ENCODE results near the gene A4GNT.
"Not testable (repeated sequence)": the region's sequence is repeated elsewhere in the genome, so short reads cannot be mapped to it uniquely, and the experiment has no call there.

Gene A4GNT

DNA sequence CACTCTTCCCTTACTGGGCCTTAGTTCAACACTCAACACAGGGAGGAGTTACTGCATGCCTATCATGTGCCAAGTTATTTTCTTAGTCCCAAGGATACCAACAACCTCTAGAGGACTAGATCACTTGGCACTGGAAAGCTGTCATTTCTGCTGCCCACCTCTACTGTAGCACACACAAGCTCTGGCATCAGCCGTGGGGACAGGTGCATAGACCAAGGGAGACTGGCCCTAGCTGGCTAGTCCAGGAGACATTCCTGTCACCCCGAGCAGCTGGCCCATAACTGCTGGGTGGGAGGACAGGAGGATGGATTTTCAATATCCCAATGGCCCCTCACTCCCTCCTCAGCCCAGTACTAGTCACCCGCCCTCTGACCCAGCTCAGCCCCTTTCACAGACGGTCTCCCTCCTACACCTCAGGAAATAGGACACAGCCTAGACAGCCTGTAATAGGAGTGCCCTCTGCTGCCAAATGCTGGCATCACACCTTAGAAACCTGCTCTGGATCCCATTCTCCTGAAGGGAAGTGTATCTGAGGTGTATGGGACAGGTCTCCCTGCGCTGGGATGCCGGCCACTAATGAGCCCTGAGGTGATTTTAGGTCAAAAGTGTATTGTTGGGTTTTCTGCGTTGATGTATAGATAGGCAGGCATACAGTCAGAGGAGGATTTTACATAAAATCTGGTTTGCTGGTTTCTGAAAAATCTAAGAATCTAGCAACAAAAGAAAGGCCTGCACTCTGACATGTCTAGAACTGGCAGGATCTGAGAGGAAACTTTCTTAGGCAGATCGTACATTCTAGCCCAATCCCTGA is 13.4 kb downstream of the A4GNT start:
- peak; percentile 62 for DNase-seq

DNA sequence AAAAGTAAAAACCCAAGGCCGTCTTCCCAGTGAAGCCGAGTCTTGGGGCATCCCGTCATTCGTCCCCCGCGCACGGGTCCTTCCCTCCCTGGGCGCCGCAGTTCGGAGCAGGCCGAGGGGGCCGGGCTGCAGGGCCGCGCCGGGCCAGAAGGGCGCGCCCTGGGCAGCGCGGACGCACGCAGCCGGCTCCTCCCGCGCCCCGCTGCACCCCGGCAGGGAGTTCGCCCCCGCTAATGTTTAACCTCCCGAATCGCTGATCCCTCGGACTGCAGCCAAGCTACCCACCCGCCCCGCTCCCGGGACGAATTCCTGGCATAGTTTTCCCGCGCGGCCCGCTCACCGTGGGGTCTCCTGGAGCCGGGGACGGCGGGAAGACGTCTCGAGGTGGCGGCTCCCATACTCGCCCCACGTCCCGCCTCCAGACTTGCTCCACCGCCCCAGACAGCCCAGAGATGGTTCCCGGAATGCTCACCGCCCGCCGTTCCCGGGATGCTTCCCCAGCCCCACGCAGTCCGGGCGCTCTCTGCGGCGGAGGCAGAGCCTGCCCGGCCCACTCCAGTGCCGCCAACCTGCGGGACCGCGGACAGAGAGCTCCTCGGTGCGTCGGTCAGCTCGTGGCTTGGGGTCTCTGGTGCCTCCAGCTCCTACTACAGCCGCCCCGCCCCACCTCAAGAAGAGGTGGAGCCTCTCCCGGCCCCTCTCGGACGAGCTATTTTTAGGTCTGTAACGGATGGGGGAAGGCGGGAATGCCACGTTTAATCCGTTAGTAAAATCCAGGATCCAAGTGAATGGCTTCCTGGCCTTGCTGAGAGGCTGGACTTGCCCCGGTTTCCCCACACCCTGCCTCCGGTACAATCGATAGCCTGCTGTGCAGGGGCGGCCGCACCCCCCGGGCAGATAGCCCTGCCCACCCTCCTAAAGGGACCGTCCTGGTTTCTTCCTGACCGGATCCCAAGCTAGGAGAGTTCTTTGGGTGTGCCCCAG is 16.9 kb downstream of the A4GNT start, which contains the start of gene DZIP1L:
Gene DZIP1L, minus strand, starts transcription at position 621 of the 984 bp plus-strand sequence. CDS start 11,637 bp downstream, outside the sequence.
- DNase-seq: peak; percentile 56

DNA sequence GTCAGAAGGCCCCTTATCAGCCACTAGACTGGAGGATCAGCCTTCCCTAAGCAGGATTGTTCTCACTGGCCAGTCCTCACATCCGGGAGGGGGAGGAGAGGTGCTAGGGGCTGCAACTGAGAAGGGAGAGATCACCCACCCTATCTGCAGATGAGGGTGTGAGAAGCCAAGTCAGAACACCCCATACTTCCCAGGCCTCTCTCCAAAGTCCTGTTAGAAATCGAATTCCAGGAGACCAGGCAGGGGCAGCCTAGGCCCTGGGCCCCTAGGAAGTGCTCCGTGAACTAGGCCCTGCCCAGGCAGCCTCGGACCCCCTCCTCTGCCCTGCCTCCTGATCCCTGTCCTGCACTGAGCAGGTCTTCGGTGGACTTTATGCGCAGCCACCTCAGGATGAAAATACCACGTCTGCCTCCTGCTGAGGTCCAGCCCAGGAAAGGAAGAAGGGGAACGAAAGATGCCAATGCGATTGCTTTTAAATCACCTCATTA is 17.7 kb downstream of the A4GNT start:
- no peak for DNase-seq

- no peak for DNase-seq
Measured at GRCh38 chr3:138113326-138113725, 18.9 kb downstream of the A4GNT start.

GRCh38 chr3:138112362-138112761 is 19.8 kb downstream of the A4GNT start:
- no peak for DNase-seq

DNA sequence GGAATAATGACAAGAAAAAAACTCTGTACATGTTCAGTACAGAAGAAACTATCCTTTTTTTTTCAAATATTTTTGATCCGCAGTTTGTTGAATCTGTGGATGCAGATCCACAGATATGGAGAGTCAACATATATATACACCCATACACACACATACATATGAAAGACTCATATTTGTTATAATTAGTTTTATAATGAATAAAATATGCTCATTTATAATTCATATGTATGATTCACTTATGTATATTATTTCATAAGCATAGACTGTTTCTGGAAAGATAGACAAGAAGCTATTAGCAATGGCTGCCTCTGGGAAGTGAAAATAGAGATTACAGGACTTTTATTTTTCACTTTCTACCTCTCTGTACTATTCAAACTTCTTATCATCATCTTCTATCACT is 26.6 kb downstream of the A4GNT start:
- DNase-seq: no peak

DNA sequence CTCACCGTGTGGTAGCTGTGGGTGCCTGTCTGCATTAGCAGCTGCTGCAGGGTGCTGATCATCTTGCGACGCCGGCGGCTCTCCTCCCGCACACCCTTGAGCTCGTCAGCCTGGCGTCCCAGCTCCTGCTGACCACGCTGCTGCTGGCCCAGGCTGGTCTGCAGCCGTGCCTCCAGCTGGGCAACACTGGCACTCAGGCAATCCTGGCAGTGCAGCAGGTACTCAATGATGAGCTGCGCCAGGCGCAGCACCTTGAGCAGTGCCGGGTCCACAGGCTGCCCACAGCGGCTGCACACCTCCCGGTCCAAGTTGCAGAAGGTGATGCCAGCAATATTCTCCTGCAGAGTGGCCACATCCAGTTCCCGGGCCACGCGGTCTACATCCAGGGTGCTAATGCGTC is 28.7 kb downstream of the A4GNT start:
- no peak for DNase-seq

DNA sequence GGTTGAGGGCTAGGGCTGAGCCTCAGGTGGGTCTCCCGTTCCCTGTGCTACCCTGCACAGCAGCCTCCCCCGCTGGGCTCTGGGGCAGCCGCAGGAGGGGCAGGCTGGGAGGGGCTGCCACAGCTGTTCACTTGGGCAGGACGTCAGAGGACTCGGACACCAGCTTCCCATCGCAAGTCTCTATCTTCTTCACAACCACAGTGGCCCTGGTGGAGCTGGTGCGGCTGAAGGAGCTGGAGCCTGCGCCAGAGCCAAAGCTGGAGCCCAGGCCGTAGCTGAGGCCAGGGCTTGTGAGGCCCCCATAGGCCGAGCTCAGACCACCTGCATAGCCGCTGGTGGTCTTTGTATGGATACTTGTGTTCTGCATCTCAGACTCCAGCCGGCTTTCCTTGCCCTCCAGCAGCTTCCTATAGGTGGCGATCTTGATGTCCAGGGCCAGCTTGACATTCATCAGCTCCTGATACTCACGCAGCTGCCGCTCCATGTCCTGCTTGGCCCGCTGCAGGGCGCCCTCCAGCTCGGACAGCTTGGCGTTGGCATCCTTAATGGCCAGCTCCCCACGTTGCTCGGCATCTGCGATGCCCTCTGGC is 30.7 kb downstream of the A4GNT start:
- not testable (repeated sequence) for DNase-seq

DNA sequence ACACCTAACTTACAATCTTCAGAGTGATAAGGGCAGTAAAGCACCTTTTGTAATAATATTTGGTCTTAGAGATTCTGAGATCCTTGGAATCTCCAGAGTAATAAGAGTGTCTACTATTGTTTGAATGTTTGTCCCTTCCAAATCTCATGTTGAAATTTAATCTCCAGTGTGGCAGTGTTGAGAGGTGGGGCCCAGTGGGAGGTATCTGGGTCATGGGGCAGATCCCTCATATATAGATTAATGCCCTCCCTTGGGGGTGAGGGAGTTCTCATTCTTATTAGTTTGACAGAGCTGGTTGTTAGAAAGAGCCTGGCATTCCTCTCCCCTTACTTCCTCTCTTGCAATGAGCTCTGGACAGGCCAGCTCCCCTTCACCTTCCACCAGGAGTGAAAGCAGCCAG is 32.8 kb downstream of the A4GNT start:
- no peak for DNase-seq

- peak; percentile 42 for DNase-seq
Measured at GRCh38 chr3:138097192-138098172, 34.7 kb downstream of the A4GNT start.

DNA sequence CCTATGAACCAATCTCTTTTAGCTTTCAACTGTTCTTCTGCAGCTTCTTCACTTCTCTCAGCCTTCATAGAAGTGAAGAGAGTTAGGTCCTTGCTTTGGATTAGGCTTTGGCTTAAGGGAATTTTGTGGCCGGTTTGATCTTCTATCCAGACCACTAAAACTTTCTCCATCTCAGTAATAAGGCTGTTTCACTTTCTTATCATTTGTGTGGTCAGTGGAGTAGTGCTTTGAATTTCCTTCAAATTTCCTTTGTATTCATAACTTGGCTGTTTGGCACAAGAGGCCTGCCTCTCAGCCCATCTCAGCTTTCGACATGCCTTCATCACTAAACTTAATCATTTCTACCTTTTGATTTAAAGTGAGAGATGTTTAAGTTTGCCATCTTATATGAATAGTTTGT is 38.5 kb downstream of the A4GNT start:
- DNase-seq: no peak

GRCh38 chr3:138092023-138092422 is 40.2 kb downstream of the A4GNT start:
- DNase-seq: no peak

- no peak for DNase-seq
Measured at GRCh38 chr3:138089091-138089490, 43.1 kb downstream of the A4GNT start.

- DNase-seq: not testable (repeated sequence)
Measured at GRCh38 chr3:138085745-138086144, 46.4 kb downstream of the A4GNT start.

- no peak for DNase-seq
Measured at GRCh38 chr3:138084196-138084595, 48.0 kb downstream of the A4GNT start.

DNA sequence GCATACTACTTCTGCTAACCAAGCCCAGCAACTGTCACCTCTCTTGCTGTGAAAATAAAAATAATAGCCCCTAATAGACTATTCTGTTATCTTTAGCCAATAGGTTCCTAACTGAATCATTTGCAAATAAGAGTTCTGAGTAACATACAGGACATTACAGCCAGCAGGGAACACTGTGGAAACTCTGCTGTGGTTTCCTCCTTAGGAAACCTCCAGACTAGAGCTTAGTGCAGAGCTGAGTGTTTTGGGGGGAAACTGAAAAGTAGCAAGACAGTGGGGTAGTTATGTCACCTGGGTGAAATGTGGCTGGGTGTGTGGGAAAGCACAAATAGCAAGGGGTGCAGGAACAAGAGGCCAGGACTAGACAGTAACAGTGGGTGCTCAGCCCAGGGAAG is 49.2 kb downstream of the A4GNT start:
- no peak for DNase-seq

DNA sequence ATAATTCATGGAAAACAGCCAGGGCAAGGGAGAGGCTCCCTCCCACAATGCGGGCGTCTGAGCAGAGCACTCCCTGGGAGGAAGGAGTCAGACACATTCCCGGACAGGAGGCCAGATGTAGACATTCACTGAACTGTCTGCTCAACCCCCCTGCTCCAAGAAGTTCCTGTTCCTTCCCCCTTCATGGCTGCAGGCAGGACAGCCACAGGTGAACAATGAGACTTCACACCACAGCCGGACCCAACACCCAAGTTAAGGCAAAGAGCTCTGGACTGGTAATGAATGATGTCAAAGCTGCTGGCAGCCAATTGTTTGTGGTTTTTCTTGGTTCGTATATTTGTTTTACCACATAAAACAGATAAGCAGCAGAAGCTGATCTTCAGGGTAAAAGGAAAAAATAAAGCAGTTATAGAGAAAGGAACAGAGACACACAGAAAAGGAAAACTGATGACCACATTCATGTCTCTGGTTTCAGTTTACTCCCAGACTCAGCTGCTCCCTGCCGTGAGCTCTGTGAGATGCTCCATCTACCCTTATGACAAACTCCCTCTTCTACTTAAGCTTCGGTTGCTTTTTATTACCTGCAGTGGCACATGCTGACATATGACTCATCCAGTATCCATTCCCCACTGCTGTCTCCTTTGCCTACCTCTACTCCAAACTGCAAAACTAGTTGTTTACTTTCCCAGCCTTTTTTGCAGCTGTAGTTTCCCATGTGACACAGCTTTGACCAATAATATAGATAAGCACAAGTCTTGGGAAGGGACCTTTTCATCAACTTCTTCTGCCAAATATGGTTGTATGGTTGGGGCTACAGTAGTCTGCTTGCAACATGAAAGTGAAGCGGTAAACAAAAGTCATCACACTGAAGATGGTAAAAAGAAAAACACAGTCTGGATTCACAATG is 49.9 kb downstream of the A4GNT start:
- DNase-seq: no peak

- no peak for DNase-seq
Measured at GRCh38 chr3:138081371-138082084, 50.7 kb downstream of the A4GNT start.

DNA sequence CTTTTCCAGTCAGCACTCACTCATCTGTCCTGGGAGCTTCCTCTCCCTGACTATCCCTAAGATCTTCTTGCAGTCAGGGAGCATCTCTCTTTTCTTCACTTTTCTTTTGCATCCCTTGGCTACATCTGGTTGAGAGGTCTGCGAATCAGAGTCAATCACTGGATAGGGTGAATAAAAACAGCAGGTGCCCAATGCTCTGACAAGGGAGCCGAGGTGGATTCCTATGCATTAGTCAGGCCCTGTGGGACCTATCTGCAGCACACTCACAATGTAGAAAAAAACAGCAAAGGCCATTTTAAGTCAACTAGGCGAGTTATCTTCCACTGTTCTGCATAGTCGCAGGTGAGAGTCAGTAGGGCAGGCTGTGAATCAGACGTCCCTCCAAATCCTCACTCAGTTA is 52.3 kb downstream of the A4GNT start:
- no peak for DNase-seq

DNA sequence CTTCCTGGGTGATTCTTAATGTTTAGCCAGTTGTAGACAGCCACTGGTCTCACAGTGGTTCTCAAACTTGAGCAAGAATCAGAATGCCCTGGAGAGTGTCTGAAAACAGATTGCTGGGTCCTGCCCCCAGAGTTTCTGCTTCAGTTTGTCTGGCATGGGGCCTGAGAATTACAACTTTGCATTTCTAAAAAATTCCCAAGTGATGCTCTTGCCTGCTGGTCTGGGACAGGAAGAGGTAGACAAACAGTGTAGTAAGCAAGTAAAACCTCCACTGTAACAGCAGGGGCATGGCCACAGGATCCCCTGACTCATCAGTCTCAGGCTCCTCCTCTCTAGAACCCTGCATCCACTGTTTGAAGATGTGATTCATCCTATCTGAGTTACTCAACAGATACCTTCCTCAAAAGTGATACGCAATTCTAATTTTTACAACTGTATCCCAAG is 53.3 kb downstream of the A4GNT start:
- DNase-seq: no peak

Measured in 8988T (cell line).